ENCODE data around the gene ZIC1.

Gene ZIC1

GRCh38 chr3:147411815-147412241 lies 2.7 kb downstream of the ZIC1 start:
- DNase-seq, result no peak

GRCh38 chr3:147412261-147412916 lies 3.2 kb downstream of the ZIC1 start:
- no peak for DNase-seq

GRCh38 chr3:147412917-147413685 lies 3.9 kb downstream of the ZIC1 start:
- DNase-seq, result no peak

GRCh38 chr3:147413686-147414389 lies 4.7 kb downstream of the ZIC1 start:
- no peak for DNase-seq

- DNase-seq, result no peak
These were observed 5.4 kb downstream of the ZIC1 start for GRCh38 chr3:147414390-147415138.

GRCh38 chr3:147415286-147415685 lies 6.1 kb downstream of the ZIC1 start:
- DNase-seq, result no peak

GRCh38 chr3:147415874-147416273 lies 6.7 kb downstream of the ZIC1 start:
- DNase-seq, result no peak

GRCh38 chr3:147416931-147417330 lies 7.8 kb downstream of the ZIC1 start:
- no peak for DNase-seq

GRCh38 chr3:147417551-147418295 lies 8.6 kb downstream of the ZIC1 start:
- DNase-seq, result no peak

- no peak for DNase-seq
These were observed 9.2 kb downstream of the ZIC1 start for GRCh38 chr3:147418371-147418781.

- DNase-seq, result peak in 1 of 2 experiments; percentile 3
These were observed 9.9 kb downstream of the ZIC1 start for GRCh38 chr3:147418808-147419701.

GRCh38 chr3:147419781-147420224 lies 10.6 kb downstream of the ZIC1 start:
- DNase-seq, result no peak

GRCh38 chr3:147420353-147421183 lies 11.4 kb downstream of the ZIC1 start:
- no peak for DNase-seq

- DNase-seq, result no peak
These were observed 12.2 kb downstream of the ZIC1 start for GRCh38 chr3:147421184-147421912.

GRCh38 chr3:147422196-147422595 lies 13.0 kb downstream of the ZIC1 start:
- no peak for DNase-seq

- DNase-seq, result no peak
These were observed 13.7 kb downstream of the ZIC1 start for GRCh38 chr3:147422601-147423536.

- DNase-seq, result no peak
These were observed 14.3 kb downstream of the ZIC1 start for GRCh38 chr3:147423537-147423797.

- no peak for DNase-seq
These were observed 14.8 kb downstream of the ZIC1 start for GRCh38 chr3:147423798-147424580.
